Anterior cingulate cortex (tissue), 58 donors: ENCODE measurements around the gene EFCAB9.

ENCODE experiments used
- DNase-seq, 58 donors: peaks; one replicate each; lab custom pipeline; 2025; lab: John Stamatoyannopoulos, UW

Gene EFCAB9

GRCh38 chr5:172234031-172234430, 40.1 kb downstream of the EFCAB9 start:
- DNase-seq, result no peak

- no peak for DNase-seq
Observed at GRCh38 chr5:172235132-172235780, 41.3 kb downstream of the EFCAB9 start.

DNA sequence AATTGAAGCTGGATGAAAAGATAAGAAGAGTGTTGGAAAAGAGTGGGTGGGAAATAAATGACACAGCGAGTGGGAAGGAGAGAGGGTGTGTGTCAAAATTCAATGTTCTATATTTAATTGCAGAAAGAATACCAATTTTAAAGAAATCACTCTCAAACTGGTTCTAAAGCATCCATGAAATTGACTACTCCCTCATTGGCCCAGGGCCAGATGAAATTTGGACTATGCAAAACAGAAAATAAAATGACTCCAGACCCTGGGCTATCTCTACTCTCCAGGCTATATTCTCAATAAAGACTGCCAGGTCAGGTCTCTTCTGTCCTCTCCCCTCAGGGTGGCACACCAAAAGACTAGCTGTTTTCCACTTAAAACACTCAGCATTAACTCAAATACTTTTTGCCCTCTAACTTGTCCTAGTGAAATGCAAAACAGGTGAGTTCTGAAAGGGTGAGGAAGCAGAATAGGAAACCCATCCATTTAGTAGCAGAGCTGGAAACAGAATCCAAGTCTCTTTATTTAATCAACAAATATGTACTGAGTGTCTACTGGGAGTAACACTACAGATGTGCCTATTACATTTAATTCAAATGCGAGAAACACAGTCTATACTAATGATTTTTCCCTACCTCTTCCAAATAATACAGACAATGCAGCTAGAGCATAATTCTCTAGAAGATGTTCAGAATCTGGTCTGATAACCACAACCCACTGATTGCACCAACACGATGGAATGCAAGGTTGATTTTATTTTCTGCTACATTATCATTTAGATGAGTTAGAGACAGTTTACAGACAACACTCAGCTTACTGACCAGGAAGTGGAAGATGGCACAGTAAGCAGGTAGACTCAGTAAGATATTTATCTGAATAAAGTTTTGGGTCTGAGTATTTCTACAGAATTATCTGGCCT, 42.1 kb downstream of the EFCAB9 start:
- DNase-seq, result peak in 2 of 58 donors; percentile 6

- DNase-seq, result no peak
Observed at GRCh38 chr5:172238334-172238733, 44.4 kb downstream of the EFCAB9 start.

GRCh38 chr5:172243302-172243701, 49.3 kb downstream of the EFCAB9 start:
- DNase-seq, result no peak

GRCh38 chr5:172245046-172245445, 51.1 kb downstream of the EFCAB9 start:
- peak in 5 of 58 donors; percentile 1 to 30 (median 17) for DNase-seq

- no peak for DNase-seq
Observed at GRCh38 chr5:172245703-172246125, 51.7 kb downstream of the EFCAB9 start.

GRCh38 chr5:172248637-172249036, 54.7 kb downstream of the EFCAB9 start:
- DNase-seq, result no peak

GRCh38 chr5:172251419-172251818, 57.4 kb downstream of the EFCAB9 start:
- no peak for DNase-seq

- DNase-seq, result no peak
Observed at GRCh38 chr5:172252501-172252900, 58.5 kb downstream of the EFCAB9 start.
